ENCODE measurements around the gene ADAM33. TPM values are rescaled to one million over a fixed set of nuclear protein-coding genes. Genes with fewer than 3 reads are reported as not detected.

The ADAM33 gene
- total and polyA plus RNA-seq, 4 donors, result 0.11 to 1.2 (median 0.60) TPM

DNA sequence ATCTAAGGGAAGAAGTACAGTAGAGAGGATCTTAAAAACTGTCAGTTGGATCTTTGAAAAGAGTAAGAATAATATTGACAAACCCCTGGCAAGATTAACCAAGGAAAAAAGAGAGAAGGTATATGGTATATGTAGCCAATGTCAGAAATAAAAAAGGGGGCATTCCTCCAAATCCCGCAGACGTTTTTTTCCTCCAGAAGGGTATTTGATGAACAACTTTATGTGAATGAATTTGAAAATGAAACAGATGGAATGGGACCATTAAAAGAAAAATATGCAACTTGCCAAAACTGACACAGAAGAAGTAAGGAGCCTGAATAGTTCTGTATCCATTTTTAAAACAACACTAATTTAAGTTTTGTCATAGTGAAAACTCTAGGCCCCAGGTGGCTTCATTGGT, 54.3 kb downstream of the ADAM33 start:
- Histone ChIP-seq H3K4me3 (ENCODE audit: low read depth in 1 of 3, low read length in 3 of 3) (no peak overlapping the region), H3K4me1 (ENCODE audit: control insufficient read depth in 4 of 4, insufficient read depth in 4 of 4, low read length in 3 of 4) (peaks cover 0 to 26% (median 12%) of the 10 kb centered on the region in 4 donors), H3K9ac (ENCODE audit: low read depth in 1 of 2, low read length in 2 of 2) (no peak overlapping the region), H3K27ac (ENCODE audit: low read depth in 1 of 2, low read length in 2 of 2) (no peak overlapping the region), H3K27me3 (ENCODE audit: control insufficient read depth in 4 of 4, insufficient read depth in 4 of 4, low read length in 3 of 4) (no peaks in the 10 kb centered on the region), H3K9me3 (ENCODE audit: control insufficient read depth in 4 of 4, low read length in 3 of 4) (no peaks in the 10 kb centered on the region), H3K36me3 (ENCODE audit: control insufficient read depth in 4 of 4, insufficient read depth in 3 of 4, low read depth in 1 of 4, low read length in 3 of 4) (peaks cover 2 to 14% (median 11%) of the 10 kb centered on the region in 4 donors)
- no peak for DNase-seq (ENCODE audit: low spot score)
- 95% methylated on average over 2 of the region's 2 CpGs for WGBS
- no peak for TF ChIP-seq TAF1 (conservative IDR thresholded peaks at IDR 0.05)
- TF ChIP-seq HNF4G (IDR thresholded peaks at IDR 0.05), result no peak
- no peak for TF ChIP-seq RAD21 (IDR thresholded peaks at IDR 0.05)
- TF ChIP-seq NR2F2 (IDR thresholded peaks at IDR 0.05), result no peak
- TF ChIP-seq YY1 (IDR thresholded peaks at IDR 0.05), result no peak
- no peak for TF ChIP-seq JUND (IDR thresholded peaks at IDR 0.05)
- no peak for TF ChIP-seq GABPA (IDR thresholded peaks at IDR 0.05 in 1 of 2, conservative IDR thresholded peaks at IDR 0.05 in 1 of 2)
- TF ChIP-seq FOXA1 (IDR thresholded peaks at IDR 0.05), result no peak
- TF ChIP-seq SP1 (IDR thresholded peaks at IDR 0.05), result no peak

DNA sequence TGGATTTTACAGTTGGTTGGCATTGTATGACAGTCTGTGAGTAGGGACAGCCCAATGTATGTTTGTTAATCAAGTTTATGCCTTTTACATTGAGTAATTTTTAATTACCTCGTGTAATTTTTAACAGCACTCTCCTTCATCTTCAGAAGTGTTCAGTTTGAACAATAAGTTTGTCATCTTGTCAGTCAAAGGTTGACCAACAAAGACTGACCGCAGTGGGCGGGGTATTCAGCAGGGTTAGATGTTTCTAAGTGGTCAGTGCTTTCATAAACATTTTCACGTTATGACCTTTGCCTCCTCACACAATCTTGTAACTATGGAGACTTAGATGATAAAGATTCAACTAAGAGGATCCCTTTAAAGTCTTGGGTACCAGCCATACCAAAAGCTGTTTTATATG, 59.4 kb downstream of the ADAM33 start:
- H3K9me3 ChIP-seq (ENCODE audit: control insufficient read depth in 4 of 4, low read length in 3 of 4), result no peaks in the 10 kb centered on the region
- H3K27me3 ChIP-seq (ENCODE audit: control insufficient read depth in 4 of 4, insufficient read depth in 4 of 4, low read length in 3 of 4), result no peaks in the 10 kb centered on the region
- TF ChIP-seq FOXA2 (IDR thresholded peaks at IDR 0.05) (no peak), RXRA (IDR thresholded peaks at IDR 0.05) (no peak), RAD21 (IDR thresholded peaks at IDR 0.05) (no peak), FOXA1 (IDR thresholded peaks at IDR 0.05) (no peak), EGR1 (IDR thresholded peaks at IDR 0.05; ENCODE audit: low read depth in 2 of 2) (no peak), NR2F2 (IDR thresholded peaks at IDR 0.05) (no peak), HNF4A (conservative IDR thresholded peaks at IDR 0.05) (no peak), TAF1 (conservative IDR thresholded peaks at IDR 0.05) (no peak), GABPA (IDR thresholded peaks at IDR 0.05 in 1 of 2, conservative IDR thresholded peaks at IDR 0.05 in 1 of 2) (no peak), SP1 (IDR thresholded peaks at IDR 0.05) (no peak), HNF4G (IDR thresholded peaks at IDR 0.05) (no peak), JUND (IDR thresholded peaks at IDR 0.05) (no peak)
- TF ChIP-seq, protein P1, sequence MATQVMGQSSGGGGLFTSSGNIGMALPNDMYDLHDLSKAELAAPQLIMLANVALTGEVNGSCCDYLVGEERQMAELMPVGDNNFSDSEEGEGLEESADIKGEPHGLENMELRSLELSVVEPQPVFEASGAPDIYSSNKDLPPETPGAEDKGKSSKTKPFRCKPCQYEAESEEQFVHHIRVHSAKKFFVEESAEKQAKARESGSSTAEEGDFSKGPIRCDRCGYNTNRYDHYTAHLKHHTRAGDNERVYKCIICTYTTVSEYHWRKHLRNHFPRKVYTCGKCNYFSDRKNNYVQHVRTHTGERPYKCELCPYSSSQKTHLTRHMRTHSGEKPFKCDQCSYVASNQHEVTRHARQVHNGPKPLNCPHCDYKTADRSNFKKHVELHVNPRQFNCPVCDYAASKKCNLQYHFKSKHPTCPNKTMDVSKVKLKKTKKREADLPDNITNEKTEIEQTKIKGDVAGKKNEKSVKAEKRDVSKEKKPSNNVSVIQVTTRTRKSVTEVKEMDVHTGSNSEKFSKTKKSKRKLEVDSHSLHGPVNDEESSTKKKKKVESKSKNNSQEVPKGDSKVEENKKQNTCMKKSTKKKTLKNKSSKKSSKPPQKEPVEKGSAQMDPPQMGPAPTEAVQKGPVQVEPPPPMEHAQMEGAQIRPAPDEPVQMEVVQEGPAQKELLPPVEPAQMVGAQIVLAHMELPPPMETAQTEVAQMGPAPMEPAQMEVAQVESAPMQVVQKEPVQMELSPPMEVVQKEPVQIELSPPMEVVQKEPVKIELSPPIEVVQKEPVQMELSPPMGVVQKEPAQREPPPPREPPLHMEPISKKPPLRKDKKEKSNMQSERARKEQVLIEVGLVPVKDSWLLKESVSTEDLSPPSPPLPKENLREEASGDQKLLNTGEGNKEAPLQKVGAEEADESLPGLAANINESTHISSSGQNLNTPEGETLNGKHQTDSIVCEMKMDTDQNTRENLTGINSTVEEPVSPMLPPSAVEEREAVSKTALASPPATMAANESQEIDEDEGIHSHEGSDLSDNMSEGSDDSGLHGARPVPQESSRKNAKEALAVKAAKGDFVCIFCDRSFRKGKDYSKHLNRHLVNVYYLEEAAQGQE (IDR thresholded peaks at IDR 0.05), result no peak
- TF ChIP-seq, protein P2, sequence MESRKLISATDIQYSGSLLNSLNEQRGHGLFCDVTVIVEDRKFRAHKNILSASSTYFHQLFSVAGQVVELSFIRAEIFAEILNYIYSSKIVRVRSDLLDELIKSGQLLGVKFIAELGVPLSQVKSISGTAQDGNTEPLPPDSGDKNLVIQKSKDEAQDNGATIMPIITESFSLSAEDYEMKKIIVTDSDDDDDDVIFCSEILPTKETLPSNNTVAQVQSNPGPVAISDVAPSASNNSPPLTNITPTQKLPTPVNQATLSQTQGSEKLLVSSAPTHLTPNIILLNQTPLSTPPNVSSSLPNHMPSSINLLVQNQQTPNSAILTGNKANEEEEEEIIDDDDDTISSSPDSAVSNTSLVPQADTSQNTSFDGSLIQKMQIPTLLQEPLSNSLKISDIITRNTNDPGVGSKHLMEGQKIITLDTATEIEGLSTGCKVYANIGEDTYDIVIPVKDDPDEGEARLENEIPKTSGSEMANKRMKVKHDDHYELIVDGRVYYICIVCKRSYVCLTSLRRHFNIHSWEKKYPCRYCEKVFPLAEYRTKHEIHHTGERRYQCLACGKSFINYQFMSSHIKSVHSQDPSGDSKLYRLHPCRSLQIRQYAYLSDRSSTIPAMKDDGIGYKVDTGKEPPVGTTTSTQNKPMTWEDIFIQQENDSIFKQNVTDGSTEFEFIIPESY (IDR thresholded peaks at IDR 0.05), result no peak
- TF ChIP-seq, protein P3, sequence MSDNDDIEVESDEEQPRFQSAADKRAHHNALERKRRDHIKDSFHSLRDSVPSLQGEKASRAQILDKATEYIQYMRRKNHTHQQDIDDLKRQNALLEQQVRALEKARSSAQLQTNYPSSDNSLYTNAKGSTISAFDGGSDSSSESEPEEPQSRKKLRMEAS (IDR thresholded peaks at IDR 0.05), result no peak
- TF ChIP-seq, protein P4, sequence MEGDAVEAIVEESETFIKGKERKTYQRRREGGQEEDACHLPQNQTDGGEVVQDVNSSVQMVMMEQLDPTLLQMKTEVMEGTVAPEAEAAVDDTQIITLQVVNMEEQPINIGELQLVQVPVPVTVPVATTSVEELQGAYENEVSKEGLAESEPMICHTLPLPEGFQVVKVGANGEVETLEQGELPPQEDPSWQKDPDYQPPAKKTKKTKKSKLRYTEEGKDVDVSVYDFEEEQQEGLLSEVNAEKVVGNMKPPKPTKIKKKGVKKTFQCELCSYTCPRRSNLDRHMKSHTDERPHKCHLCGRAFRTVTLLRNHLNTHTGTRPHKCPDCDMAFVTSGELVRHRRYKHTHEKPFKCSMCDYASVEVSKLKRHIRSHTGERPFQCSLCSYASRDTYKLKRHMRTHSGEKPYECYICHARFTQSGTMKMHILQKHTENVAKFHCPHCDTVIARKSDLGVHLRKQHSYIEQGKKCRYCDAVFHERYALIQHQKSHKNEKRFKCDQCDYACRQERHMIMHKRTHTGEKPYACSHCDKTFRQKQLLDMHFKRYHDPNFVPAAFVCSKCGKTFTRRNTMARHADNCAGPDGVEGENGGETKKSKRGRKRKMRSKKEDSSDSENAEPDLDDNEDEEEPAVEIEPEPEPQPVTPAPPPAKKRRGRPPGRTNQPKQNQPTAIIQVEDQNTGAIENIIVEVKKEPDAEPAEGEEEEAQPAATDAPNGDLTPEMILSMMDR (IDR thresholded peaks at IDR 0.05; ENCODE audit: low read depth, low read length, missing input control), result no peak
- TF ChIP-seq, protein P5, sequence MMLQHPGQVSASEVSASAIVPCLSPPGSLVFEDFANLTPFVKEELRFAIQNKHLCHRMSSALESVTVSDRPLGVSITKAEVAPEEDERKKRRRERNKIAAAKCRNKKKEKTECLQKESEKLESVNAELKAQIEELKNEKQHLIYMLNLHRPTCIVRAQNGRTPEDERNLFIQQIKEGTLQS (IDR thresholded peaks at IDR 0.05), result no peak
- WGBS, result 82% methylated on average over 4 of the region's 4 CpGs
- H3K4me3 ChIP-seq (ENCODE audit: low read depth in 1 of 3, low read length in 3 of 3), result no peak overlapping the region
- H3K27ac ChIP-seq (ENCODE audit: low read depth in 1 of 2, low read length in 2 of 2), result no peak overlapping the region
- H3K4me1 ChIP-seq (ENCODE audit: control insufficient read depth in 4 of 4, insufficient read depth in 4 of 4, low read length in 3 of 4), result peaks cover 0 to 2% (median 0%) of the 10 kb centered on the region in 4 donors
- H3K9ac ChIP-seq (ENCODE audit: low read depth in 1 of 2, low read length in 2 of 2), result no peak overlapping the region
- H3K36me3 ChIP-seq (ENCODE audit: control insufficient read depth in 4 of 4, insufficient read depth in 3 of 4, low read depth in 1 of 4, low read length in 3 of 4), result peaks cover 4 to 18% (median 12%) of the 10 kb centered on the region in 4 donors
- no peak for DNase-seq (ENCODE audit: low spot score)
